GM18870 (cell line): ENCODE measurements around the gene NFATC2.

ENCODE experiments used
- ATAC-seq: cut with Tn5 transposase; IDR thresholded peaks from one replicate; pipeline ENCODE4 v1.9.1; 2021; ENCODE audit warnings: moderate library complexity; ENCODE audit not compliant: unreplicated experiment

Gene NFATC2

GRCh38 chr20:51456511-51457509 lies 85.7 kb downstream of the NFATC2 start:
- ATAC-seq: no peak

GRCh38 chr20:51454250-51454865 lies 88.2 kb downstream of the NFATC2 start:
- no peak for ATAC-seq

GRCh38 chr20:51452734-51453365 lies 89.7 kb downstream of the NFATC2 start:
- ATAC-seq: no peak

- no peak for ATAC-seq
These were observed 90.4 kb downstream of the NFATC2 start for GRCh38 chr20:51452091-51452613.

- ATAC-seq: no peak
These were observed 91.0 kb downstream of the NFATC2 start for GRCh38 chr20:51451484-51451883.

GRCh38 chr20:51450984-51451383 lies 91.5 kb downstream of the NFATC2 start:
- ATAC-seq: no peak

GRCh38 chr20:51450221-51450712 lies 92.3 kb downstream of the NFATC2 start:
- no peak for ATAC-seq

GRCh38 chr20:51449498-51450220 lies 92.9 kb downstream of the NFATC2 start:
- ATAC-seq: no peak

- no peak for ATAC-seq
These were observed 94.8 kb downstream of the NFATC2 start for GRCh38 chr20:51447765-51448148.

- ATAC-seq: no peak
These were observed 95.3 kb downstream of the NFATC2 start for GRCh38 chr20:51447097-51447764.

- ATAC-seq: no peak
These were observed 95.9 kb downstream of the NFATC2 start for GRCh38 chr20:51446656-51447055.

- ATAC-seq: no peak
These were observed 96.3 kb downstream of the NFATC2 start for GRCh38 chr20:51446230-51446629.

- ATAC-seq: no peak
These were observed 96.9 kb downstream of the NFATC2 start for GRCh38 chr20:51445591-51445990.

GRCh38 chr20:51444922-51445438 lies 97.5 kb downstream of the NFATC2 start:
- ATAC-seq: no peak

GRCh38 chr20:51444467-51444866 lies 98.1 kb downstream of the NFATC2 start:
- no peak for ATAC-seq

GRCh38 chr20:51442602-51443001 lies 99.9 kb downstream of the NFATC2 start:
- ATAC-seq: no peak

GRCh38 chr20:51440589-51440988 lies 101.9 kb downstream of the NFATC2 start:
- no peak for ATAC-seq

- no peak for ATAC-seq
These were observed 103.3 kb downstream of the NFATC2 start for GRCh38 chr20:51439160-51439689.

GRCh38 chr20:51438136-51438535 lies 104.4 kb downstream of the NFATC2 start:
- no peak for ATAC-seq
